GOT3 (cell line): ENCODE data around the gene TSC22D2.

Source experiments
- DNase-seq: peaks from one replicate; lab custom pipeline; 2025; ENCODE audit warnings: mixed read lengths; lab: John Stamatoyannopoulos, UW

TSC22D2 gene

DNA sequence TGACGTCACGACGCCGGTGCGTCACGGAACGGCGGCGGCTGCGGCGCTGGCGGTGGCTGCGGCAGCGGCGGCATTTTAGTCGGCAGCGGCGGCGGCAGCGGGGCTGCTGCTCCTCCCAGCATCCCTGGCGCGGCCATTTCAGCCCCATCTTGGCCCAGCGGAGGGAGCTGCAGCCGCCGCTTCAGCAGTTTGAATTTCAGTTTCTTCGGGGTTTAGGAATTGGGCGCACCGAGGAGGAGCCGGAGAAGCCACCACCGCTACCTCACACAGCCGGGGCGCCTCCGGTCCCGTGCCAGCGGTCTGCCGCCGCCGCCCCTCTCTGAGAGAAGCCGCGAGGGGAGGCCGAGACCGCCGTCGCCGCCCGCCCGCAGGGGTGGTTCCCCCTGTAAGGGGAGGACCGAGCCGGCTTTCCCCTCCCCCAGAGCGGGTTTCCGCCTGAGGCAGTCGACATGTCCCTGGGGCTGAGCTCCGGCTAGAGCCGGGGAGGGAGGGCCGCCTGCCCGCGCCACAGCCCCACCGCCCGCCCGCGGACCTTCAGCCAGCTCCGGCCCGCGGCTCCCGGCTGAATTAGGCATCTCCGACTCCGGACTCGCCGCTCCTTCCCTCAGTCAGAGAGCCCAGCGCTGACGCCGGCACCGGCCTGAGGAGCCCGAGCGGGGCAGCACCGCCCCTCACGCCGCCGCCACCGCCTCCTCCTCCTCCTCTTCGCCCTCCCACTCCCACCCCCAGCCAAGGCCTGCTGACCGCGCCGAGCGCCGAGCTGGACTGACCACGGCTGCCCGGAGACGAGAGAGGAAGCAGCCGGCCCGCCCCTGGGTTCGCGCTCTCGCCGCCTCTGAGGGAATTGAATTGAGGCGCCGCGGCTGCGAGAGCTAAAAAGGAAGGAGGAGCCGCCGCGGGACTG is at the start of gene TSC22D2:
TSC22D2 (plus strand) TSS at position 78 of the 904 bp plus-strand sequence. CDS start 1,053 bp downstream, outside the sequence.
- peak; percentile 95 for DNase-seq

DNA sequence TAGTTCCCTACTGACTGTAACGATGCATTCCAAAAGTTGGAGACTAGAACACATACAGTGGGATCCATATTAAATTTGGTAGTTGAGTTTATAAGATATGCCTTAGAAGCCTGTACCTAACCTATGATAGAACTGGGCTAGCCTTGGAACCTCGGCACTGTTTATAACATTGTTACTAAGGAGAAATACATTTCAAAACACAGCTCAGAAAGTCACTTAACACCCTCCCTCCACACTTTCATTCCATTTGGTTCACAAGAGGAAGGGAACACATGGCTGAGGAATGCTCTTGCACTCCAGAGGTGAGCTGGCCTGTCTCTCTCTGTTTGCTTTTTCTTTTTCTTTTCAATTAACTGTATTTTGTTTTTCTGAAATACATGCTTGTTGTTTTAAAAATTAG is 48.7 kb upstream of the TSC22D2 start:
- no peak for DNase-seq

GRCh38 chr3:150360966-150361365 is 47.1 kb upstream of the TSC22D2 start:
- DNase-seq, result no peak

DNA sequence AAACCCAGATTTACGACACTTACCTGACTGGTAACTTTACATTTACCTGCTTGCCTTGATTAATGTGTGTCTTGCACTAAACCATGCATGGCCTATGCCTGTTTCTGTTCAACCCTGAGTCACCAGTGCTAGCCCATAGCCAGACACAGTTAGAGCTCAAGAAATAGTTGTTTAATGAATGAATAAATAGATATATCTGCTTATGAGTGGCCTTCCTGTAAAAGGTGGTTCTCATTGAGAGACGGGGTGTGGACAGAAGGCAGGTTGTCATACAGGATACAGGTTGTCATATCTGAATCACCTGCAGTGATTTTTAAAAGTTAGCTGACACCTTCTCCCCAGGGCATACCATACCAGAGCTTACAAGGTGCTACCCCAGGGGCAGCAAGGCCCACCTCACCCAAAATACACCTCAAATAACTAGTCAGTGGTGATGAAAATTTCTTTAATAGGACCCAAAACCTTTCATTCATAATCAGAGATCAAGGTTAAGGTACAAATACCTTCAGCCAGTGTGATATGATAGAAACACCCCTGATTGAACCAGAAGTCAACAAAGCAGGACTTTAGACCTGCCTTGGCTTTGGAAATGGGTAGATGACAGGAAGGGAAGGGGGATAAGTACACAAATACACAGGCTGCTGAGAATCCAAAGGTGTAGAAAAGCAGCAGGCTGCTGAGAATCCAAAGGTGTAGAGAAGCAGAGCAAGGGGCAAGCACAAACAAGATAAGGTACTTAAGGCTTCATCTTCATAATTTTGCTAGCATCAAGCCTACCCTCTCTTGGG is 45.4 kb upstream of the TSC22D2 start:
- DNase-seq, result no peak

DNA sequence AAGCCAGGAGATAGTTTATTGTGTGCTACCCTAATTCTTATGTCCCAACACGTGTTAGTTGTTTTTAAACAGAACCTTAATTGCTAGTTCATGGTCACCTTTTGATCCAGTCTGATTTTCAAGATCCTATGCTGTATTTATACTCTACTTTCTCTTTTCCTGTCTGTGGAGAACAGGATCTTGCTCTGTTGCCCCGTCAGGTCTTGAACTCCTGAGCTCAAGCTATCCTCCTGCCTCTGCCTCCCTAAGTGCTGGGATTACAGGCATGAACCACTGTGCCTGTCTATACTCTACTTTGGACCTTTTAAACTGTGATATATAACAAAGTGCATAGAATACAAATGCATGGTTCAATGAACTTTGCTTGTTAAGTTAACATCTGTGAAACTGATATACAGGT is 44.7 kb upstream of the TSC22D2 start:
- DNase-seq, result no peak

GRCh38 chr3:150365132-150365604 is 42.9 kb upstream of the TSC22D2 start:
- no peak for DNase-seq

DNA sequence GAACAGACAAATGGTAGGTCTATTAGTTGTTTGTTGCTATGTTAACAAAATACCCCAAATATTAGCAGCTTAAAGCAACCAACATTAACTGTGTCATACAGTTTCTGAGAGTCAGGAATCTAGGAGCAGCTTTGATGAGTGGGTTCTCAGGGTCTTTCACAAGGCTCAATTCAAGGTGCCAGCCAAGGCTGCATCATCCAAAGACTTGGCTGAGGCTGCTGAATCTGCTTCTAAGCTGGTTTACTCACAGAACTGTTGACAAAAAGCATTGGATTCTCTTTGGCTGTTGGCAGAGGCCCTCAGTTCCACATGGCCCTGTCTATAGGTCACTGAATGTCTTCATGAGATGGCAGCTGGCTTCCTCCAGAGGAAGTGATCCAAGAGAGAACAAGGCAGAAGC is 40.3 kb upstream of the TSC22D2 start:
- DNase-seq, result no peak

DNA sequence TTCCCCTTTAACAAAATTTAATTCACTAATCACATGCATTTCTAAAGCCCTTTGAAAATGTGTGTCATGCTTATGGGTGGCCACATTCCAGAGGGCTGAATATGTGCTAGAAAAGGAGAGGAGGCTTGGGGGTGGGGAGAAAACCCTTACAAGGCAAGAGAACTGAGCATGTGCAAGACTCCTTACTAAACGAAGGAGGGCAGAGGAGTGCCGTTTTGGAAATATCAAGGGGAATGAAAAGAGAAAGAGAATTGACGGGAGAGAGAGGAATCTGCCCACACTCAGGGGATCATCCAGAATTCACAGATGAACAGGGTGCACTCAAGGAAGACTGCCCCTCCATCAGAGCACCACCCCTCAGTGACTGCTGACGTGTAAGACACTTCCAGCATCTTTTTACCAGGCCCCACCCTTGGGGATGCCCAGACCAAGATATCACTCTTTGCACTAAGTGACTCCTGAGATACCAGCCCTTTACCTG is 37.9 kb upstream of the TSC22D2 start:
- DNase-seq, result peak; percentile 63

DNA sequence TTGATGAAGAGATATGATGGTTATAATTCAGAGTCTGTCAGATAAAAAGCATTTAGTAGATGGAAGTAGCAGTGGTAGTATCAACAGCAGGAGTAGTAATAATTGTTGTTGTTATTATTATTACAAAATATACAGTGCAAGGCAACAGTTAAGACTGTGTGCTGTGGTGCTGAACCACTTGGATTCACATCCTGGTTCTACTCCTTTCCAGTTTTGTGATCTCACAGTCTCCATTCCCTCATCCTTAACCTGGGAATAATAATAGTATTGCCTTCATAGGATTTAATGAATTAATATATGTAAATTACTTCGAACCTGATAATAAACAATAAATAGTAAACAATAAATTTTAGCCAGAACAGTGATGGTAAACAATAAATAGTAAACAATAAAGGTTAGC is 37.1 kb upstream of the TSC22D2 start:
- no peak for DNase-seq

GRCh38 chr3:150371741-150372254 is 36.3 kb upstream of the TSC22D2 start:
- peak; percentile 48 for DNase-seq

GRCh38 chr3:150372320-150372719 is 35.8 kb upstream of the TSC22D2 start:
- no peak for DNase-seq

DNA sequence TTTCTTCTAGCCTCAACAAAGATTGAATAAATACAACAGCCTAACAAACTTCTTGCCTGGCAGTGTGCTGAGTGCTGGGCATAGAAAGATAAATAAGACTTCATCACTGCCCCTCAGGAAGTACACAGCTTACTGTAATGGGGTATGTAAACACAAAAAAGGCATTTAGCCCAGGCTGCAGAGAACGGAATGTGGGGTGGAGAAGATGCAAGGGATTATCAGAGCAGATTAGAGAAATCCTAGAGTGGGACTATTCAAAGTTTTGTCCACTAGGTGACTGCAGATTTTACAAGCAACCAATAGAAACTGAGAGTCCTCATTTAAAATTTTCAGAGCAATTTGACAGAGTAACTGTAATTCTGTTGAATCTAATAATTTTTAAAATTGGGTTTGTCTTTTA is 35.4 kb upstream of the TSC22D2 start:
- DNase-seq, result no peak

GRCh38 chr3:150373234-150373875 is 34.7 kb upstream of the TSC22D2 start:
- no peak for DNase-seq

DNA sequence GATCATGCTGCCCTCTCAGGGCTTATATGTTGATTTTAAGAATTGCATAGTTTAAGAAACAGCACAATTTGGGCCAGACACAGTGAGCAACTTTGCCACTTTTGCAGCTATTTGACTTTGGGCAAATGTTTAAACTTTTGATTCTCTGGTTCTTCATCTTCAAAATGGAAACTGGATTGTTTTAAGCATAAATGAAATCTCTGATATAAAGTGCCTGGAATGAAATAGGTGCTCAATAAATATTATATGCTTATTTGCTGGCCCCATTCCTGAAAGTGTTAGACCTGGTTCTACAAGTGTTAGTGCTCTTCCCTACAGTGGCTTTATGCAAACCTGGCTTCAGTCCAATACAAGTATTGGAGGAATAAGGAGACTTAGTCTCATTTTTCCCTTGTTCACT is 33.1 kb upstream of the TSC22D2 start:
- no peak for DNase-seq

GRCh38 chr3:150376001-150376848 is 31.9 kb upstream of the TSC22D2 start:
- no peak for DNase-seq

DNA sequence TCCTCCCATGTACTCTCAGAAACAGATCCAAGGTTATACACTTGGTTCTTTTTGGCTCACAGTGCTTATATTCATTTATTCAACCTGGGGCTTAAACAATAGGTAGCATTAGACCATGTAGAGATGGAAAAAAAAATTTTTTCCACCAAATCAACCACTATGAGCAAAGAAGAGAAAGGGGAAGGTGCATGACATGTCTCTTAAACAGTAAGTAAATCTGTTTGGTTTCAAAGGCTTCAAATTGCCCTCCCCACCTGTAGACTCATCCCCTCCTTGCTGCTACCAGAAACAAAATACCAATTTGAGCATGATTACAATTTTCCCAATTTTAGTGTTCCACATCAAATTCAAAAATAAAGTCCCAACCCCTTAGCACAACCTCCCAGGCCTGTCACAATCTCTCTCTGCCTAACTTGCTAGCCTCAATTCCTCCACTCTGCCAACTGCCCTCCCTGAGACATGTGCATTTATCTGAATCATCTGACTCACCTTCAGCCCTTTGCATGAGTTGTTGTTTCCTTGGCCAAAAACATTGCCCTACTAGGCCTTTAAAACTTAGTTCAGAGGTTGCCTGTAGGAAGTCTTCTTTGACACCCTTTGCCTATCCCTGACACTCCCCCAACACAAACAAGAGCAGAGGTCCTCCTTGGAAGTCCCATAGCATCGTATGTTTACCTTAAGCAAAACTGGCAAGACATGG is 30.3 kb upstream of the TSC22D2 start:
- no peak for DNase-seq

- no peak for DNase-seq
These were observed 29.8 kb upstream of the TSC22D2 start for GRCh38 chr3:150378301-150378748.

- DNase-seq, result no peak
These were observed 28.6 kb upstream of the TSC22D2 start for GRCh38 chr3:150379469-150379868.

- DNase-seq, result no peak
These were observed 23.5 kb upstream of the TSC22D2 start for GRCh38 chr3:150384296-150385212.
